BLaER1 (cell line): ENCODE results near the gene PRRG2.

Source experiments
- H3K27ac ChIP-seq: shearing (Covaris generic); formaldehyde crosslinking; 2 replicates; pipeline ENCODE4 v1.8.1; 2022
- H3K27me3 ChIP-seq: shearing (Covaris generic); formaldehyde crosslinking; 2 replicates; pipeline ENCODE4 v1.8.1; 2022
- H3K36me3 ChIP-seq: shearing (Covaris generic); formaldehyde crosslinking; 2 replicates; pipeline ENCODE4 v1.8.1; 2022
- H3K4me1 ChIP-seq: shearing (Covaris generic); formaldehyde crosslinking; 2 replicates; pipeline ENCODE4 v1.8.1; 2022
- H3K4me2 ChIP-seq: shearing (Covaris generic); formaldehyde crosslinking; 2 replicates; pipeline ENCODE4 v1.8.1; 2022
- H3K4me3 ChIP-seq: shearing (Covaris generic); formaldehyde crosslinking; 2 replicates; pipeline ENCODE4 v1.8.1; 2022
- H3K9ac ChIP-seq: shearing (Covaris generic); formaldehyde crosslinking; 2 replicates; pipeline ENCODE4 v1.8.1; 2022
- H3K9me3 ChIP-seq: shearing (Covaris generic); formaldehyde crosslinking; 2 replicates; pipeline ENCODE4 v1.8.1; 2022
- H4K20me1 ChIP-seq: shearing (Covaris generic); formaldehyde crosslinking; 2 replicates; pipeline ENCODE4 v1.8.1; 2022
- Cebpa-rat ChIP-seq: shearing (Covaris generic); IDR thresholded peaks from 2 replicates; pipeline ENCODE4 v1.8.1; 2022

PRRG2 gene

DNA sequence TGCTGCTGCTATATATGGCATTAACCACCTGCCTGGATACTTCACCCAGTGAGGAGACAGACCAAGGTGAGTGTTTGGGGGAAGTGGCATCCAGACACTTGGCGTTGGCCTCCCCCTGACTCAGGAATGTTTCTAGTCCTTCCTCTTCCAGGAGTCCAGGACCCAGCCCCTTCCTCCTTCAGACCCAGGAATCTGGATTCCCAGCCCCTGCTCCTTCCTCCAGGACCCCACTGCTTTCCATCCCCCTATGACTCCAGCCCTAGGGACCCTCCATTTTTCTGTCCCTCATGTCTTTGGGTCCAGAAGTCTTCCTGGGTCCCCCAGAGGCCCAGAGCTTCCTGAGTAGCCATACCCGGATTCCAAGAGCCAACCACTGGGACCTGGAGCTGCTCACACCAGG is 2.1 kb downstream of the PRRG2 start:
- Histone ChIP-seq H3K9ac (no peak overlapping the region), H3K4me3 (no peak overlapping the region), H3K36me3 (no peaks in the 10 kb centered on the region; the same call in 1 of the 2 replicates), H3K27me3 (no peaks in the 10 kb centered on the region), H3K9me3 (no peaks in the 10 kb centered on the region), H3K4me2 (no peak overlapping the region), H3K4me1 (peaks cover 26% of the 10 kb centered on the region), H3K27ac (no peak overlapping the region), H4K20me1 (peaks cover 12% of the 10 kb centered on the region; the same call in 1 of the 2 replicates)
- TF ChIP-seq Cebpa-rat, result no peak

DNA sequence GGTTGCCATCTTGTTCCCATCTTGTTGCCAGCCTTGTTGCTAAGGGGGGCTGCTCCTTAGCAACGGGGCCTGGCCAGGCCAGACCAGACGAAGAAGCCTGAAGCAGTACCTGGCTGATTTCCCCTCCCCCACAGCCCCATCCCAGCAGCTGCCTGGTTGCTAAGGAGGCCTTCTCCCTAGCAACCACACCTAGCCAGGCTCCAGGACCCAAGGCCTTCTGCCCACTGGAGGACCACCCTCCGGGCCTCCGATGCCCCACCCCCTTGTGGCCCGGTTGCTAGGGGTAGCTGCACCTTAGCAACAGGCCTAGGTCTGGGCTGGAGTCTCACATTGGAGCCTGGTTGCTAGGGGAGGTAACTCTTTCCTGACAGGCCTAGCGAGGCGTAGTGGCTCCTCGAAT is 3.9 kb downstream of the PRRG2 start:
- Histone ChIP-seq H3K4me2 (no peak overlapping the region), H3K27me3 (no peaks in the 10 kb centered on the region), H3K9ac (no peak overlapping the region)

DNA sequence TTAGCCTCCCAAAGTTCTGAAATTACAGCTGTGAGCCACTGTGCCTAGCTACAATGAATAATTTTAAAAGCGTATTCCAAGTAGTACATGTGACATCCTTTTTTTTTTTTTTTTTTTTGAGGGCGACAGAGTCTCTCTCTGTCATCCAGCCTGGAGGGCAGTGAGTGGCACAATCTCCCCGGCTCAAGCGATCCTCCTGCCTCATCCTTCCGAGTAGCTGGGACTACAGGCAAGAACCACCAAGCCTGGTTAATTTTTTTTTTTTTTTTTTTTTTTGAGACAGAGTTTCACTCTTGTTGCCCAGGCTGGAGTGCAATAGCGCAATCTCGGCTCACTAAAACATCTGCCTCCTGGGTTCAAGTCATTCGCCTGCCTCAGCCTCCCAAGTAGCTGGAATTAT is 6.1 kb downstream of the PRRG2 start:
- Histone ChIP-seq H3K27ac (no peak overlapping the region), H4K20me1 (peaks cover 5% of the 10 kb centered on the region), H3K9me3 (no peaks in the 10 kb centered on the region), H3K4me2 (no peak overlapping the region), H3K36me3 (no peaks in the 10 kb centered on the region), H3K9ac (no peak overlapping the region), H3K27me3 (no peaks in the 10 kb centered on the region), H3K4me3 (no peak overlapping the region), H3K4me1 (peaks cover 5% of the 10 kb centered on the region; the same call in 1 of the 2 replicates)
- TF ChIP-seq Cebpa-rat, result no peak

More for the DNA sequence above, 3.9 kb downstream of the PRRG2 start:
- H3K4me1 ChIP-seq, result peaks cover 14% of the 10 kb centered on the region
- H3K36me3 ChIP-seq, result no peaks in the 10 kb centered on the region
- no peaks in the 10 kb centered on the region for H3K9me3 ChIP-seq
- no peak for TF ChIP-seq Cebpa-rat
- H3K4me3 ChIP-seq, result no peak overlapping the region
- no peak overlapping the region for H3K27ac ChIP-seq
- no peaks in the 10 kb centered on the region for H4K20me1 ChIP-seq

DNA sequence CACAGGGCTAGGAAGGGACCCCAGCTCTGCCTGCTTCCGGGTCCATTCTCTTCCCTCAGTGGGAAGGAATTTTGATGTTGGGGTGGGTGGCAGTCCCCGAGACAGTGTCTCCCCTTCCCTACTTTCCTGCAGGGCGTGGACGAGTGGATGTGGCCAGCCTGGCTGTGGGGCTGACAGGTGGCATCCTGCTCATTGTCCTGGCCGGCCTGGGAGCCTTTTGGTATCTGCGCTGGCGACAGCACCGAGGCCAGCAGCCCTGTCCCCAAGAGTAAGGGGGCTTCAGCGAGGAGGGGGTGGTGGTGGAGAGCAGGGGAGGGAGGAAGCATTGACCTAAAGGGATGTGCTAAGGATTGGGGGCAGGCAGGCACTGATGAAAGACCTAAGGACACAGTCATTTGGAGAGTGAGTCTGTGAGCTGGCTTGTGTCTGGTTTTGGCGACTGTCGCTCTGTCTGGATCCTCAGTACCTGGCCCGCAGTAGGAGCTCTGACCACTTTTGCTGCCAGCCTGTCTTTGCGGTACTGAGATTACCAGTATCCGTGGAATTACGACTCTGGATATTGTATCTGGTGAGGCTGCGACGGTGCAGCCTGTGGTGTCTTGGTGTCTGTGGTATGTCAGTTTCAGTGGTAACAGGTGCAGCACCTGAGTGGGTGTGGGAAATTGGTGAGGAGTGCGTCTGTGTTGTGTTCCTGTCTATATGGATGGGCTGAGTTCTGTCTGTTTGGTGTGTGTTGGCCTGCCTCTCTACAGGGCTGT is 7.4 kb downstream of the PRRG2 start:
- Histone ChIP-seq H3K4me1 (peaks cover 10% of the 10 kb centered on the region; the same call in 1 of the 2 replicates), H3K9me3 (no peaks in the 10 kb centered on the region), H3K27me3 (no peaks in the 10 kb centered on the region), H3K27ac (no peak overlapping the region), H4K20me1 (peaks cover 17% of the 10 kb centered on the region), H3K4me2 (no peak overlapping the region), H3K9ac (no peak overlapping the region), H3K36me3 (no peaks in the 10 kb centered on the region), H3K4me3 (no peak overlapping the region)
- no peak for TF ChIP-seq Cebpa-rat

DNA sequence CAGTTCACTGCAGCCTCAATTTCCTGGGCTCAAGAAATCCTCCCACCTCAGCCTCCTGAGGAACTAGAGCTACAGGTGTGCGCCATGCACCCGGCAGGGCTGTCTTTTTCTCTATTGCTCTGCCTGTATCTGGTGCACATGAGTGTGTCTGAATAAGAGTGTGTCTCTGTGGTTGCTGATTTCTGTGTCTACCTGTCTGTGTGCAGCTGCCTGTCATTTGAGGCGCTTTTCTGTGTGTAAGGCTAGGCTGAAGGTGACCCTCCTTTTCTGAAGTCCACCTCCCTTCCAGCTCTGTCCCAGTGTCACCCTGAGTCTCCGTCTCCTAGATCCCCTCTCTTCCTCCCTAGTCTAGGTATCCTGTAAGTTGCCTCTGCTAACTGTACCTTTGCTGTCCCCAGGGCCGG is 8.4 kb downstream of the PRRG2 start:
- Histone ChIP-seq H3K36me3 (peaks cover 8% of the 10 kb centered on the region), H3K27ac (no peak overlapping the region), H3K9me3 (no peaks in the 10 kb centered on the region), H4K20me1 (peaks cover 27% of the 10 kb centered on the region), H3K9ac (no peak overlapping the region), H3K27me3 (no peaks in the 10 kb centered on the region), H3K4me3 (no peak overlapping the region), H3K4me1 (peaks cover 19% of the 10 kb centered on the region), H3K4me2 (peak overlapping the region; percentile 30; the same call in 1 of the 2 replicates)
- no peak for TF ChIP-seq Cebpa-rat

DNA sequence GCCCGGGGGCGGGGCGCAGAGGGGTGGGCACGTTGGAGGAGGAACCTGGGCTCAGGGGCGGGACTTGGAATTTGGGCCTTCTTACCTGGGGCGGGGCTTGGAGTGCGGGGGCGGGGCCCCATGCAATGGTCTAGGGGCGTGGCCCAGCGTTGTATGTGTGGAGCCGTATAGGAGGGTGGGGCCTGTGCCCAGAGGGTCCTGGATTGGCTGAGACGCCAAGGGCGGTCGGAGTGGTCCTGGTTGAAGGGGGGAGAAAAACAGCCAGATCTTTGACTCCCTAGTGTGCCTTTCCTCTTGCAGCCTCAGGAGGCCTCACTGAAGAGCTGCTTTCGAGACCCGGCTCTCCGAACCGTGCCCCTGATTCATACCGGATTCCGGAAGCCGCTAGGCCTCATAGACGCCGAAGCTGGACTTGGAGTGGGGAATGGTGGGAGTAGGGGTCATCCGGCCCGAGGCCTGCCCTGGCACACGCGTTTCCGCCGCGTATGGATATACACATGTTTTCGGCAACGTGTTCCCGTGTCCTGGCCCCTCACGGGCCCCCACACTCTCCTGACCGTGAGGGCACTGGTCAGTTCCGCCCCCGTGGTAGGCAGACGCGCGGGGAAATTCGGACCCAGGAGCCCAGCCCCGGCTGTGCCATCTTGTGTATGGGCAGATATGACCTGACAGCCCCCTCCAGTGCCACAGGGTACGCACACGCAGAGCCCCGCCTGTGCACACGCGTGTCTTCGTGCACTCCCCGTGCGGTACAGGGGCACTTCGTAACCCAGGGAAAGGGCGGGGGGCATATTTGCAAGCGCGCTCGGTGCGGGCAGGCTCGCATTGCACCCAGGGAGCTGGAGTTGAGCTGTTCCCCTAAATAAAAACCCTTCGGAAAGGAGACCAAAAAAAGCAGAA is 9.2 kb downstream of the PRRG2 start:
- H3K4me3 ChIP-seq, result peak overlapping the region; percentile 90
- peaks cover 19% of the 10 kb centered on the region for H3K4me1 ChIP-seq
- H3K27me3 ChIP-seq, result no peaks in the 10 kb centered on the region
- H3K36me3 ChIP-seq, result peaks cover 12% of the 10 kb centered on the region
- H3K9ac ChIP-seq, result peak overlapping the region; percentile 98
- H4K20me1 ChIP-seq, result peaks cover 32% of the 10 kb centered on the region
- H3K4me2 ChIP-seq, result peak overlapping the region; percentile 99
- no peaks in the 10 kb centered on the region for H3K9me3 ChIP-seq
- H3K27ac ChIP-seq, result peak overlapping the region; percentile 98
- TF ChIP-seq Cebpa-rat, result no peak

DNA sequence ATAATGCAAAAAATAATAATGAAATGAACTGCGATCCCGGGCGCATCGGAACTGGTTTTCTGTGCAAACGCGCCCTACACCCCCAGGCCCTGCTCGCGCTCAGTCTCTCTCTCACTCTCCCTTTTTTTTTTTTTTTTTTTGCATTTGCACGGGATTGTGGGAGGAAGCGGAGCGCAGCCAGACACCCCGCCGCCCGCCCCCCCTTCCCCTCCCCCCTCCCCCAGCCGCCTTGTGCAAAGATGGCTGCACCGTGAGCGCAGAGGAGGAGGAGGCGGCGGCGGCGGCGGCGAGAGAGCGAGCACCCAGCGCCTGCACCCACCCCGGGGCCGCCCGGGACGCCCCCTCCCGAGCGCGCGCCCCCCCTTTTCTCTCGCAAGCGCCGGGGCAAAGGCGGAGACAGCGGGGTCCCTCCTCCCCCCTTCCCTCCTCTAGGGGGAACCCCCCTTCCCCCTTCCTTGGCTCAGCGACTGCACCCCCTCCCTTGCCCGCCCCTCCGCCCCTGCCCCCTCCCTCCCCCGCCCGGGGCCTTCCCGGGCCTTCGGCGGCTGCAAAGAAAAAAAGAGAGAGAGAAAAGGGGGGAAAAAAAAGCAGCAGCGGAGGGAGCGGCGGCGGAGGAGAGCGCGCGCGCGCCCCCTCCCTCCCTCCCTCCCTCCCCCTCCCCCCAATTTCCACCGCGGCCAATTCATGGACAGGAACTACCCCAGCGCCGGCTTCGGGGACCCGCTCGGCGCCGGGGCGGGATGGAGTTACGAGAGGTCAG is 10.0 kb downstream of the PRRG2 start, which contains the start of gene PRR12:
Gene PRR12, plus strand, starts transcription at position 212 of the 760 bp plus-strand sequence. Its CDS starts 473 bp downstream, at position 685.
- Histone ChIP-seq H3K9me3 (no peaks in the 10 kb centered on the region), H3K36me3 (peaks cover 20% of the 10 kb centered on the region), H3K4me2 (peak within 1 kb of the TSS; percentile 99), H3K4me1 (peaks cover 19% of the 10 kb centered on the region), H3K27ac (peak within 1 kb of the TSS; percentile 98), H3K9ac (peak within 1 kb of the TSS; percentile 98), H3K4me3 (peak within 1 kb of the TSS; percentile 90), H4K20me1 (peaks cover 40% of the 10 kb centered on the region), H3K27me3 (no peaks in the 10 kb centered on the region)
- no peak for TF ChIP-seq Cebpa-rat

DNA sequence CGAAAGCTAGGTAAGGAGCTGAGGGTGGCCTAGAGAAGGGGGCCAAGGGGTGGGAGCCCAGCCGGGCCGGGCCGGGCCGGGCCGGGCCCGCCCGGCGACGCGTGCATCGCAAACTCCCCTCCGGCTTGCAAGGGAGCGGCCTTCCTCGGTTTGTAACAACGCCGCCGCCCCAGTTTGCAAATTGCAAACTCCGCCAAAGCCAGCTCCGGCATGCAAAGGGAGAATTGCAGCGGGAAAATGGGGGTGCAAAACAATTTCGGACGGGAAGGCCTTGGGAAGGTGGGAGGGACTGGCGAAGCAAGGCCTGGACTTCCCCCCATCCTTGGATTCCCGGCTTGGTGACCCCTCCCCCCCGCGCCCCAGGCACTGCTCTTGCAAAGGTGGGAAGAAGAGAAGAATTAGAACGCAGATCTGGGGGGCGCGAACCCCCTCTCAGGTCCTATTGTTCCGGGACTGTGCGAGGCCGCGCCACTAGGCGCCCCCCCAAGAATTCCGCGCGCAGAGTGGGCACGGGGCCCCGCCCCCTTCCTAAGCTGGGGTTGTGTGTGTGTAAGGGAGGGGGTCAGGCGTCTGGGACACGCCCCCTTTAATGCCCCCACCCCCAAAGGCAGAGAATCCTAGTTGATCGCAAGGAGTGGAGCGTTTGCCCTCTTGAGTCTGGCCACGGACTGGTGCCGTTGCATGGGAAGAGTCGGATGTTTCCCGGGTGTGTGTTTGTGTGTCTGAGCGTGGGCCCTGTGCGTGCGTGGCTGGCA is 10.8 kb downstream of the PRRG2 start:
- Histone ChIP-seq H3K4me1 (peaks cover 19% of the 10 kb centered on the region), H3K9ac (peak overlapping the region; percentile 89), H3K27me3 (no peaks in the 10 kb centered on the region), H4K20me1 (peaks cover 47% of the 10 kb centered on the region), H3K36me3 (peaks cover 28% of the 10 kb centered on the region), H3K4me3 (peak overlapping the region; percentile 90), H3K27ac (peak overlapping the region; percentile 89), H3K4me2 (peak overlapping the region; percentile 99), H3K9me3 (no peaks in the 10 kb centered on the region)
- TF ChIP-seq Cebpa-rat, result no peak
